ENCODE results near the gene CCNYL1.

DNA sequence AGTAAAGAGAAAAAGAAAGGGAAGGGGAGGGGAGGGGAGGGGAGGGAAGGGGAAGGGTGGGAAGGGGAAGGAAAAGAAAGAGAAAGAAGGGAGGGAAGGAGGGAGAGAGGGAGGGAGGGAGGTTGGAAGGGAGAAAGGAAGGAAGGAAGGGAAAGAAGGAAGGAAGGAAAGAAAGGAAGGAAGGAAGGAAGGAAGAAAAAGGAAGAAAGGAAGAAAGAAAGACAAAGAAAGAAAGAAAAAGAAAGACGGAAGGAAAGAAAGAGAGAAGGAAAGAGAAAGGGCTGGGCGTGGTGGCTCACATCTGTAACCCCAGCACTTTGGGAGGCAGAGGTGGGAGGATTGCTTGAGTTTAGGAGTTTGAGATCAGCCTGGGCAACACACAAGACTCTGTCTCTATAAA lies 24.6 kb upstream of the CCNYL1 start:
- TF ChIP-seq, protein P1, sequence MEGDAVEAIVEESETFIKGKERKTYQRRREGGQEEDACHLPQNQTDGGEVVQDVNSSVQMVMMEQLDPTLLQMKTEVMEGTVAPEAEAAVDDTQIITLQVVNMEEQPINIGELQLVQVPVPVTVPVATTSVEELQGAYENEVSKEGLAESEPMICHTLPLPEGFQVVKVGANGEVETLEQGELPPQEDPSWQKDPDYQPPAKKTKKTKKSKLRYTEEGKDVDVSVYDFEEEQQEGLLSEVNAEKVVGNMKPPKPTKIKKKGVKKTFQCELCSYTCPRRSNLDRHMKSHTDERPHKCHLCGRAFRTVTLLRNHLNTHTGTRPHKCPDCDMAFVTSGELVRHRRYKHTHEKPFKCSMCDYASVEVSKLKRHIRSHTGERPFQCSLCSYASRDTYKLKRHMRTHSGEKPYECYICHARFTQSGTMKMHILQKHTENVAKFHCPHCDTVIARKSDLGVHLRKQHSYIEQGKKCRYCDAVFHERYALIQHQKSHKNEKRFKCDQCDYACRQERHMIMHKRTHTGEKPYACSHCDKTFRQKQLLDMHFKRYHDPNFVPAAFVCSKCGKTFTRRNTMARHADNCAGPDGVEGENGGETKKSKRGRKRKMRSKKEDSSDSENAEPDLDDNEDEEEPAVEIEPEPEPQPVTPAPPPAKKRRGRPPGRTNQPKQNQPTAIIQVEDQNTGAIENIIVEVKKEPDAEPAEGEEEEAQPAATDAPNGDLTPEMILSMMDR (IDR thresholded peaks at IDR 0.05): no peak
- TF ChIP-seq POLR2AphosphoS5 (IDR thresholded peaks at IDR 0.05) (no peak), POLR2A (IDR thresholded peaks at IDR 0.05) (no peak)

Data from prostate gland (tissue), 2 donors.